Calu3 (cell line): ENCODE measurements around the gene SMIM24. TPM values are rescaled to one million over a fixed set of nuclear protein-coding genes. Genes with fewer than 3 reads are reported as not detected.

Source experiments
- BruUV-seq: library from RNA; stranded (reverse); fragments of 400-500 nt; replicated peaks from 2 replicates; lab custom pipeline; 2021; lab: Mats Ljungman, UMichigan
- CTCF ChIA-PET: fragments of 300-600 bp; sonication (Branson Sonifier 250); formaldehyde crosslinking; loops from one replicate; lab custom pipeline; 2022; ENCODE audit warnings: antibody characterized with exemption; lab: Charles Lee
- DNase-seq: peaks from one replicate; pipeline ENCODE4 v3.0.0; 2022
- H3K27ac Mint-ChIP-seq: one replicate; pipeline ENCODE4 v1.8.0; 2022; ENCODE audit warnings: mixed read lengths; ENCODE audit not compliant: unreplicated experiment
- H3K27me3 Mint-ChIP-seq: one replicate; pipeline ENCODE4 v1.8.0; 2022; ENCODE audit warnings: mixed read lengths; ENCODE audit not compliant: unreplicated experiment
- H3K36me3 Mint-ChIP-seq: one replicate; pipeline ENCODE4 v1.8.0; 2022; ENCODE audit warnings: mild to moderate bottlenecking, moderate library complexity, mixed read lengths; ENCODE audit not compliant: insufficient read depth, unreplicated experiment
- H3K4me1 Mint-ChIP-seq: one replicate; pipeline ENCODE4 v1.8.0; 2022; ENCODE audit warnings: mild to moderate bottlenecking, low read depth, mixed read lengths; ENCODE audit not compliant: unreplicated experiment
- H3K4me3 Mint-ChIP-seq: one replicate; pipeline ENCODE4 v1.8.0; 2022; ENCODE audit warnings: mild to moderate bottlenecking, low read depth, moderate library complexity, mixed read lengths; ENCODE audit not compliant: unreplicated experiment
- H3K9me3 Mint-ChIP-seq: one replicate; pipeline ENCODE4 v1.8.0; 2022; ENCODE audit warnings: low read depth, mixed read lengths; ENCODE audit not compliant: unreplicated experiment
- intact Hi-C: fragments of 100-400 bp; cut with micrococcal nuclease; formaldehyde crosslinking; loops from one replicate; pipeline ENCODE4 v1.10.0; 2022; ENCODE audit not compliant: unreplicated experiment
- total RNA-seq: library from RNA; stranded (reverse); gene quantifications from 2 replicates; pipeline ENCODE4 v1.2.3, GENCODE V29; 2022
- TF ChIP-seq, protein P1 (sequence below): fragments of 200-600 bp; IDR thresholded peaks from one replicate; pipeline ENCODE4 v1.8.0; 2022; ENCODE audit warnings: antibody characterized with exemption; ENCODE audit not compliant: unreplicated experiment

Gene SMIM24
- total RNA-seq, 1 experiment from 2014 or later = 1.5 TPM

DNA sequence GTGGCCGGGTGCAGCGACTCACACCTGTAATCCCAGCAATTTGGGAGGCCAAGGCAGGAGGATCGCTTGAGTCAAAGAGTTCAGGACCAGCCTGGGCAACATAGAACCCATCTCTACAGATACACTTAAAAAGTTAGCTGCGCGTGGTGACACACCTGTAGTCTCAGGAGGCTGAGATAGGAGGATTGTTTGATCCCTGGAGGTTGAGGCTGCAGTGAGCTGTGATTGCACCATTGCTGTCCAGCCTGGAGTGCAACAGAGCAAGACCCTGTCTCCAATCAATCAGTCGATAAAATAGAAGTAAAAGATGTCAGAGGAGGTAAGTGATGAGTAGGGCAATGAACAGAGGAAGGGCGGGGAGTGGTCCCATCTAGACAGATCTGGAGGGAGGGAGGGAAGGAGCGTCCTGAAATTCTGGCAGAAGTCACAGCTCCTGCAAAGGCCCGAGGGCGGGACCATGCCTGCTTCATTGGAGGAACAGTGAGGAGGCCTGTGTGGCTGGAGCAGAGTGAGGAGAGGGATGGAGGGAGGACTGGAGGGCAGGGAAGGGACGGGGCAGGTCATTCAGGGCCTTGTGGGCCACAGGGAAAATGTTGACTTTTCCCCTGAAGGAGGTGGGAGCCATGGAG lies 9.7 kb downstream of the SMIM24 start:
- Mint-ChIP-seq H3K36me3 (peaks cover 9% of the 10 kb centered on the region), H3K4me3 (no peak overlapping the region), H3K9me3 (peaks cover 2% of the 10 kb centered on the region), H3K4me1 (no peaks in the 10 kb centered on the region), H3K27me3 (peaks cover 16% of the 10 kb centered on the region), H3K27ac (no peak overlapping the region)
- no TSS peak for BruUV-seq
- TF ChIP-seq, protein P1, sequence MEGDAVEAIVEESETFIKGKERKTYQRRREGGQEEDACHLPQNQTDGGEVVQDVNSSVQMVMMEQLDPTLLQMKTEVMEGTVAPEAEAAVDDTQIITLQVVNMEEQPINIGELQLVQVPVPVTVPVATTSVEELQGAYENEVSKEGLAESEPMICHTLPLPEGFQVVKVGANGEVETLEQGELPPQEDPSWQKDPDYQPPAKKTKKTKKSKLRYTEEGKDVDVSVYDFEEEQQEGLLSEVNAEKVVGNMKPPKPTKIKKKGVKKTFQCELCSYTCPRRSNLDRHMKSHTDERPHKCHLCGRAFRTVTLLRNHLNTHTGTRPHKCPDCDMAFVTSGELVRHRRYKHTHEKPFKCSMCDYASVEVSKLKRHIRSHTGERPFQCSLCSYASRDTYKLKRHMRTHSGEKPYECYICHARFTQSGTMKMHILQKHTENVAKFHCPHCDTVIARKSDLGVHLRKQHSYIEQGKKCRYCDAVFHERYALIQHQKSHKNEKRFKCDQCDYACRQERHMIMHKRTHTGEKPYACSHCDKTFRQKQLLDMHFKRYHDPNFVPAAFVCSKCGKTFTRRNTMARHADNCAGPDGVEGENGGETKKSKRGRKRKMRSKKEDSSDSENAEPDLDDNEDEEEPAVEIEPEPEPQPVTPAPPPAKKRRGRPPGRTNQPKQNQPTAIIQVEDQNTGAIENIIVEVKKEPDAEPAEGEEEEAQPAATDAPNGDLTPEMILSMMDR = no peak
- intact Hi-C loops = no loop called here
- CTCF ChIA-PET = no interaction called here
- DNase-seq = no peak

DNA sequence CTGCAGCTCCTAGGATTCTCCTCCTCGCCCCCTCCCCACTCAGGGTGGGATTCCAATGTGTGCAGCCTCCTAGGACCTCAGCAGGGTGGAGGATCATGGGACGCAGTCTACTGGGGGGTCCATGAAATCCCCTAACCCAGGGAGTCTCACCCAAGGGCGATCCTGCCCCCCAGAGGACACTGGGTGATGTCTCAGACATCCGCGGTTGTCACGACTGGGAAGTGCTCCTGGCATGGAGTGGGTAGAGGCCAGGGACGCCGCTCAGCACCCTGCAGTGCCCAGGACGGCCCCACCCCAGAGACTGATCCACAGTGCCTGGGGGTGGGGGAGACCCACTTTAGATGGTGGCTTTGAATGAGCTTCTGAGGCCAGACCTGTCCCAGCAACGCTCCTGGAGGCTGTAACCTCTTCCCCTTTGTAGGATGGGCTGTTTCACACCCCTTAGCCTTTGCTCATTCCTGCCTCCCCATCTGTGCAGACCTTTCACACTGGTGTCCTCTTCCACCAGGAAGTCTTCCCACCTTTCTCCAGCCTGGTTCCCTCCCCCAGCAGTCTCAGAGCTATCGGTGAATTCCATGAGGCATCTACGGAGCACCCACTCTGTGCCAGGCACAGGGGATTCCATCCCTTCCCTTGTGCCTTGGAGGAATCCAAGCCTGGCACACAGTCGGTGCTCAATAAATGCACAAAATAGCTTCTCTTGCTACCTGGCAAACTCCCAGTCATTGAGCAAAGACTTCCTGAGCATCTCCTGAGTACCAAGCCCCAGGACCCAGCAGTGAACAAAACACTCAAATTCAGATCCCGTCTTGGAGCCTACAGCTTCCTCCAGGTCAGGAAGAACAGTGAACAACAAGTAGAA lies 10.5 kb downstream of the SMIM24 start:
- Mint-ChIP-seq H3K27ac (no peak overlapping the region), H3K9me3 (peaks cover 2% of the 10 kb centered on the region), H3K4me1 (no peaks in the 10 kb centered on the region), H3K36me3 (peaks cover 9% of the 10 kb centered on the region), H3K27me3 (peaks cover 16% of the 10 kb centered on the region), H3K4me3 (no peak overlapping the region)
- TF ChIP-seq, protein P1 = no peak
- no peak for DNase-seq
- BruUV-seq = no TSS peak
- CTCF ChIA-PET = interaction anchor here (0.6 to 1.1 kb wide), 2 partner anchors 15 to 169 kb away, joined by 4 to 5 read pairs; no protein-coding TSS in a partner anchor
- intact Hi-C loops = no loop called here

DNA sequence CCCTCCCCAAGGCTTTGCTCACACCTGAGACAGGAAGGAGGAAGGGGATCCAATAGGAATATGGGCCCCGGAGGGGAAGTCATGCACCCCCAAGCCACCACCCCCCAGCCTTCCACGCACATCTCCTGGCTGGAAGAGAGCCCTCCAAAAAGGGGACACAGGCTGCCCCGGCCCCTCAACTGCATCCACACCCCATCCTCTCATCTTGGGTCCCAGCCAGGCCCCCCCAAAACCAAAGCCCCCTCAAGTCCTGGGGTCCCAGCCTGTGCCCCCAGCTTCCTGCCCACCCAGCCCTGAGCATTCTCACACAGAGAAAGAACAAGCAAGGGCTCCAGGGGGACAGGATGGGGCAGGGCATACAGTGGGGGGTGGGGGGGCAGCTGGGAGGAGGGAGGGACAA lies 12.1 kb downstream of the SMIM24 start:
- TF ChIP-seq, protein P1 = no peak
- peaks cover 16% of the 10 kb centered on the region for H3K27me3 Mint-ChIP-seq
- DNase-seq = no peak
- H3K27ac Mint-ChIP-seq = peak overlapping the region; percentile 58
- CTCF ChIA-PET = interaction anchor here (0.5 kb wide), 1 partner anchor 486 kb away, joined by 8 read pairs; no protein-coding TSS in a partner anchor
- H3K4me3 Mint-ChIP-seq = no peak overlapping the region
- no peaks in the 10 kb centered on the region for H3K4me1 Mint-ChIP-seq
- peaks cover 2% of the 10 kb centered on the region for H3K9me3 Mint-ChIP-seq
- intact Hi-C loops = no loop called here
- peaks cover 9% of the 10 kb centered on the region for H3K36me3 Mint-ChIP-seq
- BruUV-seq = no TSS peak

DNA sequence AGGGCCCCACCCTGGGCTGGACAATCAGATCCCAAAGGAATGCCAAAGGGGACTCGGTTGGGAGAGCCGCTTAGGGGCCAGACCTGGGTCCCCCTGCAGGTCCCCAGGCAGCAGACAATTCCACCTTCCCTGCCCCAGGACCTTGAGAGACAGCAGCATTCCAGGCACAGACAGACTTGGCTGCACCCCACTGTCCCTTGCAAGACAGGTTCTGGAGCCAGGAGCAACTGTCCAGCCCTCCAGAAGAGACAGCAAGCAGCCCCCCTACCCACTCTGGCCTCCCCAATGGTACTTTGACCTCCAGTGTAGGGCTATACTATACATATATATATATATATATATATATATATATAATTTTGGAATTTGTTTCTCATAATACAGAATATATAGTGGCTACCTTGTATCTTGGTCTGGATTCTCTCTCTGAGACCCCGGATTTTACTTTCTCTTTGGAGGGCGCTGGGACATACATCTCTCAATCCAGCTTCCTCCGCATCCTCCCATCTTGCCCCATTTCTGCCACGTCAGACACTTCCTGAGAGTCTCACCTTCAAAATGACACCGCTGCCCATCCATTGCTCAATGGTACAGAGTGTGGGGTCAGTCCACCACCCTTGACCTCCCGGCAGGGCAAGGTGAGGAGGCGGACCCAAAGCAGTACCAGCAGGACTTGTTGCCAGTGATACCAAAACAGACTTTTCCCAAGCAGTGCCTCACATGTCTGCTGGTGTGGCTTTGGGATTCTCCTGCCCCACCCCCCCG lies 12.7 kb downstream of the SMIM24 start:
- no peak for DNase-seq
- TF ChIP-seq, protein P1 = no peak
- Mint-ChIP-seq H3K9me3 (peaks cover 2% of the 10 kb centered on the region), H3K27ac (no peak overlapping the region), H3K4me3 (no peak overlapping the region), H3K4me1 (no peaks in the 10 kb centered on the region), H3K27me3 (peaks cover 16% of the 10 kb centered on the region), H3K36me3 (peaks cover 14% of the 10 kb centered on the region)
- CTCF ChIA-PET = no interaction called here
- no TSS peak for BruUV-seq
- intact Hi-C loops = no loop called here
